A172 (cell line): ENCODE measurements around the gene PLK5. TPM values are rescaled to one million over a fixed set of nuclear protein-coding genes. Genes with fewer than 3 reads are reported as not detected.
A peak's percentile ranks its signal among the peaks of the same experiment; 100 is the strongest.
"Not testable (repeated sequence)": the region's sequence is repeated elsewhere in the genome, so short reads cannot be mapped to it uniquely, and the experiment has no call there.

ENCODE experiments used
- DNase-seq: peaks from one replicate; pipeline ENCODE4 v3.0.0-alpha.2; 2015; ENCODE audit warnings: low spot score
- total RNA-seq: library from RNA; depleted of rRNA; stranded (reverse); fragments of >200 nt; shearing (Covaris generic); gene quantifications from 2 replicates; pipeline ENCODE4 v1.2.3, GENCODE V29; 2014

The PLK5 gene
- total RNA-seq, 1 experiment from 2014 or later, result not detected

- DNase-seq, result peak; percentile 96
These were observed 15.9 kb upstream of the PLK5 start for GRCh38 chr19:1507763-1508506.

GRCh38 chr19:1508507-1508856, 15.4 kb upstream of the PLK5 start:
- DNase-seq, result no peak

GRCh38 chr19:1509602-1510441, 14.1 kb upstream of the PLK5 start:
- DNase-seq, result no peak

- no peak for DNase-seq
These were observed 13.5 kb upstream of the PLK5 start for GRCh38 chr19:1510442-1510806.

- no peak for DNase-seq
These were observed 13.1 kb upstream of the PLK5 start for GRCh38 chr19:1510807-1511206.

GRCh38 chr19:1511318-1512317, 12.3 kb upstream of the PLK5 start:
- no peak for DNase-seq

GRCh38 chr19:1512671-1513498, 11.0 kb upstream of the PLK5 start, which contains the start of gene ADAMTSL5:
ADAMTSL5 (minus strand) TSS chr19:1513019; CDS start chr19:1510943, 2,076 bp downstream.
- peak; percentile 48 for DNase-seq

- DNase-seq, result peak; percentile 63
These were observed 10.2 kb upstream of the PLK5 start for GRCh38 chr19:1513499-1514294.

- no peak for DNase-seq
These were observed 9.6 kb upstream of the PLK5 start for GRCh38 chr19:1514295-1514661.

- no peak for DNase-seq
These were observed 8.7 kb upstream of the PLK5 start for GRCh38 chr19:1514986-1515721.

GRCh38 chr19:1516395-1516753, 7.5 kb upstream of the PLK5 start:
- DNase-seq, result no peak

GRCh38 chr19:1518471-1518870, 5.4 kb upstream of the PLK5 start:
- DNase-seq, result no peak

GRCh38 chr19:1519802-1520201, 4.1 kb upstream of the PLK5 start:
- DNase-seq, result not testable (repeated sequence)

- peak; percentile 42 for DNase-seq
These were observed 3.6 kb upstream of the PLK5 start for GRCh38 chr19:1520203-1520780.

- DNase-seq, result no peak
These were observed 2.2 kb upstream of the PLK5 start for GRCh38 chr19:1521636-1522035.

GRCh38 chr19:1522061-1522460, 1.8 kb upstream of the PLK5 start:
- no peak for DNase-seq

- DNase-seq, result no peak
These were observed 1.0 kb upstream of the PLK5 start for GRCh38 chr19:1522838-1523237.

- no peak for DNase-seq
These were observed 552 bp downstream of the PLK5 start for GRCh38 chr19:1524287-1524971.

- DNase-seq, result no peak
These were observed 1.1 kb downstream of the PLK5 start for GRCh38 chr19:1524972-1525325.
